WI38 (cell line): Measurements from ENCODE around the gene KIAA0753.

Experiments
- H3K4me3 ChIP-seq: 2 replicates; pipeline ENCODE4 v1.5.1; 2011; ENCODE audit warnings: low read depth, mild to moderate bottlenecking, control low read depth, low read length
- CTCF ChIP-seq: IDR thresholded peaks from 2 replicates; pipeline ENCODE4 v1.5.1; 2012; ENCODE audit warnings: low read depth, mild to moderate bottlenecking, control low read depth, low read length

KIAA0753 gene

GRCh38 chr17:6580625-6581024 is 59.9 kb downstream of the KIAA0753 start:
- TF ChIP-seq CTCF, result no peak

GRCh38 chr17:6578491-6578890 is 62.0 kb downstream of the KIAA0753 start:
- no peak for TF ChIP-seq CTCF

More at GRCh38 chr17:6580625-6581024, 59.9 kb downstream of the KIAA0753 start:
- H3K4me3 ChIP-seq, result no peak overlapping the region

GRCh38 chr17:6577686-6578263 is 62.7 kb downstream of the KIAA0753 start:
- no peak for TF ChIP-seq CTCF
- no peak overlapping the region for H3K4me3 ChIP-seq

More at GRCh38 chr17:6578491-6578890, 62.0 kb downstream of the KIAA0753 start:
- H3K4me3 ChIP-seq, result no peak overlapping the region

GRCh38 chr17:6576038-6576785 is 64.3 kb downstream of the KIAA0753 start:
- TF ChIP-seq CTCF, result no peak
- no peak overlapping the region for H3K4me3 ChIP-seq

- TF ChIP-seq CTCF, result no peak
- no peak overlapping the region for H3K4me3 ChIP-seq
Observed at GRCh38 chr17:6575596-6575988, 64.9 kb downstream of the KIAA0753 start.

- TF ChIP-seq CTCF, result no peak
- H3K4me3 ChIP-seq, result no peak overlapping the region
Observed at GRCh38 chr17:6574687-6575595, 65.6 kb downstream of the KIAA0753 start.
